ENCODE measurements around the gene PTPRD.

- TF ChIP-seq CTCF (IDR thresholded peaks at IDR 0.05) (no peak), EZH2 (IDR thresholded peaks at IDR 0.05) (no peak), EZH2phosphoT487 (IDR thresholded peaks at IDR 0.05) (no peak)
These were observed 1812.6 kb downstream of the PTPRD start for GRCh38 chr9:8800196-8800595.

All from neural progenitor cell (in vitro differentiated cells).